ENCODE measurements around the gene TTLL10. TPM values are rescaled to one million over a fixed set of nuclear protein-coding genes. Genes with fewer than 3 reads are reported as not detected.

The TTLL10 gene
- total RNA-seq, 2 experiments from 2014 or later, result not detected

DNA sequence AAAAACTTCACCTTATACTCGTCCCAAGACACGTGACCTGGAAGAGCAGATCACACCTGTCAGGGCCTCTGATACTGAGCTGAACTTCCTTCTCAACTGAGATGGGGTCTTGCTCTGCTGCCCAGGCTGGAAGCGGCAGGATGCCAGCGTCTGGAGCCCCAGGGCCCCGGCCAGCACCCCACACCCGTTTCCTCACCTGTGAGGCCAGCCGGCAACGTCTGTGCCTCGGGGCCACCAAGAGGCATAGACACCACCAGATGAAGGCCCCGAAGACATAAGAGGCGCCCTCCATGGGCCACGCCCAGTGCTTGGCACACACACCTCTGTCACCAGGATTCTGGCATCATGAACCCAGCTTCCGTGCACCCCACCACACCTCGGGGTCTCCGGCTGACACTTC lies 49.6 kb downstream of the TTLL10 start:
- ChIA-PET CTCF (no interaction called here), POLR2A (no interaction called here)

DNA sequence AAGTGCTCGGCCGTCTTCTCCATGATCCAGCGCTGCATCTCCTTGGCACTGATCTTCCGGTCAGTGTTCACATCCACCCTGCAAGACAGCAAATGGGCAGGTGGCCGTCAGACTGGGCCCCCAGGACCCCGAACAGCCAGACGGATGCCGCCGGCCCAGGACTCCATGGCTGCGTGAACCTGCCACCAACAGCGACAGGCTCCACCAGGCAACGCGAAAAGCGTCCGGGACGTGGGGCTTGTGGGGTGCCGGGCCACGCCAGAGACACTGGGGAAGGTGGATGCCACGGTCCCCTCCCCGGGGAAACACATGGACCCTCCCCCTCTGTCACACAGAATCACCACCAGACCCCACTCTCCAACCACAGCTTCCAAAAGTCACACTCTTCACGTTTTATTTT lies 50.2 kb downstream of the TTLL10 start:
- CTCF ChIA-PET, result no interaction called here
- POLR2A ChIA-PET, result no interaction called here

DNA sequence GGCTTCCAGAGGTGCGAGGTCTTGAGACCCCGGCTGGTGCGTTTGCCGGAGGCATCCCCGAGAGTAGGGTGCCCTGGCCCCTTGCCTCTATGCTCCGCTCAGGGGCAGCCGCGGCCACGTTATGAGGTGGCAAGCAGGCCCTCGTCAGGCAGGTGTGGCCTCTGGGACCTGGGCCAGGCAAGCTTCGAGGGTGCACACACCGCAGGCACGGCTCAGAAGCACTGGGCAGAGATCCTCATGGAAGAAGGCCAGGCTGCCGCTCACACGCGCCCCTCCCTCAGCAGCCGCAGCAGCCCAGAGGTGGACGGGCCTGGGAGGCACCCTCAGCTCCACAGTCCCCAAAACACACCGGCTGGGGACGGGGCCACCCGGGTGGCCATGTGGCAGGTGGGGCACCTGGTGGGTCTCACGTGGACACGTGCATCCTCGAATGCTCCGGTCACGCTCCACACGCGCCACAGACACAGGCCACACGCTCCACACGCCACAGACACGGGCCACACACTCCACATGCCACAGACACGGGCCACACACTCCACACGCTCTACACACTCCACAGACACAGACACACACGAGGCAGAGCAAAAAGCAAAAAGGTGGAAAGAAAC lies 51.7 kb downstream of the TTLL10 start:
- ChIA-PET POLR2A (no interaction called here), CTCF (no interaction called here)

DNA sequence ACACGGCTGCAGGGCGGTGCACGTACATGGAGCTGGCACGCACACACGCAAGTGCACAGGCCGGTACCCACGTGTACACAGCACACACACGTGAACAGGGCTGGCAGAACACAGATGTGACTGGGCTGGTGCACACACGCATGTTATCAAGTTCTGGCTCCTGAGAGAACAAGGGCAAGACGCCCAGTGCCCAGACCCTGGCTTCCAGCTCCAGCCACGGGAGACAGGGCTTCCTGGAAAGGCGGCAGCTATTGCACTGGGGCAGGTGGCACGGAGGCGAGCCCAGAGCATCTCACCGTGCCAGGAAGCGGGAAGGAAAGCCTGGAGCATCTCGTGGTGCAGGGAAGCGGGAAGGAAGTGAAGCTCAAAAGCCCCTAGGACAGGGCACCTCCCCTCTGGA lies 52.2 kb downstream of the TTLL10 start:
- ChIA-PET CTCF (interaction anchor here (1.0 to 1.2 kb wide), 2 partner anchors 12 to 104 kb away, joined by 3 read pairs; partner anchors contain the start of gene TNFRSF4), POLR2A (no interaction called here)

DNA sequence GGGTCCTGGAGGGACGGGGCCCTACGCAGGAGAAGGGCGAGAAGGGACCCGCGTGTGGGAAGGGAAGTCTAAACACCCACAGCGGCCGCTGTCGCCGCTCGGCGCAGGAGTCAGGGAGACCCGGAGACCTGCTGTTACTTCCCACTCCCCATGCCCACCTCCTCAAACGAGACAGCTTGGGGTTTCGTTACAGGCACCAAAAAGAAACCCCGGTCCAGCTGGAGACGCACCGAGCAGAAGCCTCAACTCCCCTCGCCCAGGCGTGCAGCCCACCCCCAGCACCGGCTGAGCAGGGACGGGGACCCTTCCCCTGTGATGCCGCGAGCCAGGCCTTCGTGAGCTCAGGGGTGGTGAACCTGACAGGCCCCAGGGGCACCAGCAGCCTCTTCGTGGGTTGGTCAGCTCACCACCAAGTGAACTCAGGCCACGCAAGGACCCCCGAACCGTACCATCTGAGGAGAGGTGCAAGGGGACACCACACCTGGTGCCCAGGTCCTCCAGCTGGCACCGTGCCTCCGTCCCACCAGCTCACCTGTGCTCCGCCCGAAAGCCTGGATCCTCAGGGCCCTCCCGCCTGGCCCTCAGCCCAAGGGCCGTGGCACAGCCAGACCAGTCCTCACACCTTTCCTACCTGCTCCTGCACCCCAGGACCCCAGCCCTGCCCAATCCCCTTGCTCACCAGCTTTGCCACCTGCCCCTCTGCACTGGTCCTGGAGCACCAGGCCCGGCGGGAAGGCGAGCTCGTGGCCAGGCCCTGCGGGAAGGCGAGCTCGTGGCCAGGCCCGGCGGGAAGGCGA lies 53.1 kb downstream of the TTLL10 start:
- CTCF ChIA-PET, result interaction anchor here (1.0 to 1.2 kb wide), 2 partner anchors 13 to 104 kb away, joined by 3 read pairs; partner anchors contain the start of gene TNFRSF4
- POLR2A ChIA-PET, result no interaction called here

DNA sequence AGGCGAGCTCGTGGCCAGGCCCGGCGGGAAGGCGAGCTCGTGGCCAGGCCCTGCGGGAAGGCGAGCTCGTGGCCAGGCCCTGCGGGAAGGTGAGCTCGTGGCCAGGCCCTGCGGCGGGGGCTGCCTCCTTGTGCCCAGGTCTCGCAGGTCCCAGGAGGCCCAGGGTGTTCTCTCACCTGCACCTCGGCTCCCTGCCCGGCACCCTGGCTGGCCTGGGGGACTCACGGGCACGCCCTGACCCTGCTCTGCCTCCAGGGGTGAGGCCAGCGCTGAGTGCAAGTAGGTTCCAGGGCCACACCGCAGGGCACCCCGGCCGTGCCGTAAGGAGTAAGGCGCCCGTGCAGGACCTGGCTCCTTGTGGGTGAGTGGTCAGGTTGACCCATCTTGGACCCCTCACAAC lies 53.7 kb downstream of the TTLL10 start:
- POLR2A ChIA-PET, result interaction anchor here (0.6 kb wide), 1 partner anchor 20 kb away, joined by 3 read pairs; no protein-coding TSS in a partner anchor
- CTCF ChIA-PET, result interaction anchor here (1.2 kb wide), 1 partner anchor 14 kb away, joined by 3 read pairs; the partner anchor contains the start of gene TNFRSF4

DNA sequence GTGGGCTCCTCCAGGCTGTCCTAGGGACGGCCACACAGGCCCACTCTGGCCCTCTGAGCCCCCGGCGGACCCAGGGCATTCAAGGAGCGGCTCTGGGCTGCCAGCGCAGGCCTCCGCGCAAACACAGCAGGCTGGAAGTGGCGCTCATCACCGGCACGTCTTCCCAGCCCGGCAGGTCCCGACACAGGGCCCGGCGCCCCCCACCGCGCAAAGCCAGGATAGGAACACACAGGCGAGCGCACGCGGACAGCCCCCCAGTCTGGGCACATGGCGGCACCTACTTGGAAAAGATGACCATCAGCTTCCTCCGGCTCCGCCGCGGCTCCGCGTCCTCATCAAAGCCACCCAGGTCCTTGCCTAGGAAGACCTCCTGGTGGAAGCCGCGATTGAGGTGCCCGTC lies 54.5 kb downstream of the TTLL10 start:
- ChIA-PET CTCF (no interaction called here), POLR2A (interaction anchor here (0.6 kb wide), 1 partner anchor 21 kb away, joined by 3 read pairs; no protein-coding TSS in a partner anchor)

DNA sequence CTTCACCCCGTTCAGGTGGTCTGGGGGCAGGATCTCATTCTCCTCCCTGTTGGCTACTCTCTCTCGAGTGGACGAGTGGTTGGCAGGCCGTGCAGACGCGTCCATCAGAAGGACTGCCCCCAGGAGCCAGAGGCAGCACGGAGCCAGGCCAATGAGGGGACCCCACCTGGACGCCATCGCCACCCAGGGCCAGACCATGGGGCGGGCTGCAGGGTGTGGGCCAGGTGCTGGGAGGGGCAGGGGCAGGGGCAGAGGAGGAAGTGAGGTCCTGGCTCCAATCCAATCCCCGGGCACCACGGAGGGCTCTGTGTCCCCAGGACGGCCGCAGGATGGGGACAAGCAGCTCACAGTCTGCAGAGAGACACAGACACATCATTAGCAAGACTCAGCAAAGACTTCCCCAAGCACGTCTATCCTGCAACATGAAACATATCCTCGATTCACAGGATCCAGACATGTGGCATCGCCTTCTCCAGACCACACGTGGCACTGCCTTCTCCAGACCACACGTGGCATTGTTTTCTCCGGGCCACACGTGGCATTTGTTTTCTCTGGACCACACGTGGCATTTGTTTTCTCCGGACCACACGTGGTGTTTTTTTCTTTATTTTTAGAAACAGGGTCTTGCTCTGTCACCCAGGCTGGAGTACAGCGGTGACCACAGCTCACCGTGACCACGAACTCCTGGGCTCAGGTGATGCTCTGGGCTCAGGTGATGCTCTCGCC lies 55.1 kb downstream of the TTLL10 start:
- POLR2A ChIA-PET, result no interaction called here
- CTCF ChIA-PET, result no interaction called here

DNA sequence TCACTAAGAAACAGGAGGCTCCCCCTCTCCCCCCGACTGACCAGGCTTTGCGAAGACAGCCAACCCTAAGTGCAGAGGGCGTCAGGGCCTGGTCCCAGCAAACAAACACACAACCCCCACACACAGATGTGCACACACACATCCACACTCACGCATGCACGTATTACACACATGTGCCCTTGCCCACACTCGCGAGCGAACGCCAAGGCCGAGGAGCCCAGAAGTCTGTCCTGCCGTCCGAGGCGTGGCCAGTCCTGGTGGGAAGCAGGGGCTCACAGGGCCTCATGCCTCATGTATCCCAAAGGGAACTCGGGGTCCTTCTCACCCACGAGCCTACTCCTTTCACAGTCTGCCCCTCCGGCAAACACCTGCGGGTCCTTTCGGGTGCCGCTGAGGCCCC lies 56.1 kb downstream of the TTLL10 start:
- CTCF ChIA-PET, result no interaction called here
- POLR2A ChIA-PET, result no interaction called here

DNA sequence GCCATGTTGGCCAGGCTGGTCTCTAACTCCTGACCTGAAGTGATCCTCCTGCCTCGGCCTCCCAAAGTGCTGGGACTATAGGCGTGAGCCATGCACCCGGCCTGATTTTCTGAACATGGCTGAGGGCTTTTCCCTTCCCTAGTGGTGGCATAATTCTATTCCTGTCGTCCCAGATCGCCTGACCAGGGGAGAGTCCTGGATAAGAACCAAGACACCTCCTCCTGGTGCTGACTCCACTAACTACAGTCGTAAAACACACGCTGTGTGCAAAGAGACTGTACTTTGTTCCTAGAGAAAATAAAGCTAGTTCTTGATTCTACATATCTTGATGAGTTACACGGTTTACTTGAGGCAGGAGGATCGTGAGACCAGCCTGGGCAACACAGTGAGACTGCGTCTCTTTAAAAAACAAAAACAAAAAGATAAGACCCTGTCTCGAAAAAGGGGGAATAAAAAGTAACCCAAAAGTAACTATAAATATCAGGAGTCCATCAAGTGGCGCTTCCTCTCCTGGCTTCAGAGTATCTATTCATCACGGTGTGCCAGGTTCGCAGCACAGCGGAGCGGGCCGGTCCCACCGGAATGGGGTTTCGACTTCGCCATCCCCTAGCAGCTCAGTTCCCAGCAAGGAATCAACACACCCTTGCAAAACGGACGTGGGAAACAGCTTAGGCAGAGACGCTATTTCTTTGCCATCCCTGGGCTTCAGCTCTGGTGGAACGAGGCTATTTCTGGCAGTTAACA lies 57.1 kb downstream of the TTLL10 start:
- CTCF ChIA-PET, result interaction anchor here (0.8 to 1.6 kb wide), 4 partner anchors 14 to 109 kb away, joined by 3 to 11 read pairs (median 4); no protein-coding TSS in a partner anchor
- POLR2A ChIA-PET, result interaction anchor here (0.6 to 1.6 kb wide), 3 partner anchors 14 to 43 kb away, joined by 3 to 5 read pairs (median 4); partner anchors contain the start of gene UBE2J2

DNA sequence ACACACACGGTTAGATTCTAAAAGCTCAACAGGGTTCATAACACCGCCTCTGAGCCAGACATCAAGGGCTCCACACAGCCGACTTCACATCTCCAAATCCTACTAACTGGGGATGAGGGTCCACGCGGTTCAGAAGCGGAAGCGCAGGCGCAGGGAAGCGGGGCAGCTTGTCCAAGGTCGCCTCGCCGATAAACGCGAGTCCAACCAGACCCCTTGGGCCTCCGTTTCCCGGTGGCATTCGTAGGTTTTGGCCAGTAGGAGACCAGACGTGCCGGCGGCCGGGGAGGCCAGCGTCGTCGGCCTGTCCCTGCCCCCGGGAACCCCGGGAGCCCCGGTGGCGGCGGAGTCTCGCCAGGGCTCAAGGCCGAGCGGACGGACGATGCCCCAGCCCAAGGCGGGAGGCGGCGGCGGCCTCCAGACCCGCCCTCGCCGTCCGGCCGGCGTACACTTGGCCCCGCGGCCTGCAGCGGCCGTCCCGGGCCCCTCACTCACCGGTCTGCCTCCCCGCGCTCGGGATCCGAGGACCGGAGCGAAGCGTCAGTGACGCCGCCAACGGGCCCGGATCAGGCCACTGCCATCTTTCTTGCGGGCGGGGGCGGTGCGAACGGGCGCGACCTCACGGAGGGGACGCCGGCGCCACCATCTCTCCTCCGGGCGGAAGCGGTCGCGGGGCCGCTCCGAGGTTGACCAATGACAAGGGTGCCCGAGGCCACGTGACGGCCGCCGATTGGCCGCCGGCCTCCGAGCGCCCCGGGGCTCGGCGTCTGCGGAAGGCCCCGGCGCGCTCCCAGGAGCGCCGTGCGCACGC lies 57.9 kb downstream of the TTLL10 start, which contains the start of gene SDF4:
Gene SDF4 (minus strand): TSS at position 602 of the 808 bp plus-strand sequence. CDS start 3,229 bp downstream, outside the sequence.
- ChIA-PET CTCF (interaction anchor here (0.8 to 1.6 kb wide), 4 partner anchors 15 to 110 kb away, joined by 3 to 11 read pairs (median 4); no protein-coding TSS in a partner anchor), POLR2A (interaction anchor here (1.1 to 1.6 kb wide), 2 partner anchors 24 to 42 kb away, joined by 4 to 5 read pairs; partner anchors contain the start of gene UBE2J2)

DNA sequence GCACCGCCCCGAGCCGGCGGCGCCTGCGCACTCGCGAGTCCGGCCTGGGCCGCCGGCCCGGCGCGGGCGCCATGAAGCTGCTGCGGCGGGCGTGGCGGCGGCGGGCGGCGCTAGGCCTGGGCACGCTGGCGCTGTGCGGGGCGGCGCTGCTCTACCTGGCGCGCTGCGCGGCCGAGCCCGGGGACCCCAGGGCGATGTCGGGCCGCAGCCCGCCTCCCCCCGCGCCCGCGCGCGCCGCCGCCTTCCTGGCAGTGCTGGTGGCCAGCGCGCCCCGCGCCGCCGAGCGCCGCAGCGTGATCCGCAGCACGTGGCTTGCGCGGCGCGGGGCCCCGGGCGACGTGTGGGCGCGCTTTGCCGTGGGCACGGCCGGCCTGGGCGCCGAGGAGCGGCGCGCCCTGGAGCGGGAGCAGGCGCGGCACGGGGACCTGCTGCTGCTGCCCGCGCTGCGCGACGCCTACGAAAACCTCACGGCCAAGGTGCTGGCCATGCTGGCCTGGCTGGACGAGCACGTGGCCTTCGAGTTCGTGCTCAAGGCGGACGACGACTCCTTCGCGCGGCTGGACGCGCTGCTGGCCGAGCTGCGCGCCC lies 58.6 kb downstream of the TTLL10 start, which contains the start of gene B3GALT6:
Gene B3GALT6 (plus strand): TSS at position 30 of the 588 bp plus-strand sequence. CDS start 42 bp downstream, at position 72.
- ChIA-PET POLR2A (interaction anchor here (1.6 kb wide), 1 partner anchor 41 kb away, joined by 5 read pairs; the partner anchor contains the start of gene UBE2J2), CTCF (interaction anchor here (1.4 to 1.6 kb wide), 2 partner anchors 16 to 110 kb away, joined by 3 to 11 read pairs; no protein-coding TSS in a partner anchor)

DNA sequence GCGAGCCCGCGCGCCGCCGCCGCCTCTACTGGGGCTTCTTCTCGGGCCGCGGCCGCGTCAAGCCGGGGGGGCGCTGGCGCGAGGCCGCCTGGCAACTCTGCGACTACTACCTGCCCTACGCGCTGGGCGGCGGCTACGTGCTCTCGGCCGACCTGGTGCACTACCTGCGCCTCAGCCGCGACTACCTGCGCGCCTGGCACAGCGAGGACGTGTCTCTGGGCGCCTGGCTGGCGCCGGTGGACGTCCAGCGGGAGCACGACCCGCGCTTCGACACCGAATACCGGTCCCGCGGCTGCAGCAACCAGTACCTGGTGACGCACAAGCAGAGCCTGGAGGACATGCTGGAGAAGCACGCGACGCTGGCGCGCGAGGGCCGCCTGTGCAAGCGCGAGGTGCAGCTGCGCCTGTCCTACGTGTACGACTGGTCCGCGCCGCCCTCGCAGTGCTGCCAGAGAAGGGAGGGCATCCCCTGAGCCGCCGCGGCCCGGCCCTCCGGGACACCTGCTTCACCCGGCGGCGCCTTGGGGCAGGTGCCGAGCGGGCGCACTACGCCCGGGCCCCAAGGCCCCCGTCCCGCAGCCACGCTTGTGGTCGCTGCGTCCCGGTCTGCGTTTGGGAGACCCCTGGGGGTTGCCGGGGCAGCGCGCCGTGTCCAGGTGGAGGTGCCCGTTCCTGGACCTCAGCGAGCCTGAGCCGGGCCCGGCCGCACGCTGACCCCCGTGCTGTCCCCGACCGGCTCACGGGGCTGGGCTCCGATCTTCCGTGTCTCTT lies 59.3 kb downstream of the TTLL10 start:
- ChIA-PET CTCF (no interaction called here), POLR2A (no interaction called here)

DNA sequence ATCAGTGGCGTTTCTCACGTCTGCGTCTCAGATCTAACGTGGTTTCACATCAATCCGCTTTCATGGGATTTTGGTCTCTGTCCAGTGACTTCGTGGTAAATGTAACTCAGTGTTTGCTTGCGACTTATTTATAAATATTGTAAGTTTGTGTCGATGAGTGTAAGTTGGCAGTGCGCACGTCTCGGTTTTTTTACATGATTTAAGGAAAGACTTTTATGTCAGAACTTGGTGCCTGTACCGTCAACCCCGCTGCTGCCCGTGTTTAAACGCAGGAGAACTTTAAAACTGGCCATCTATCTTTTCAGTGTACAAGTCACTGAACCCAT lies 59.9 kb downstream of the TTLL10 start:
- POLR2A ChIA-PET, result no interaction called here
- CTCF ChIA-PET, result no interaction called here

DNA sequence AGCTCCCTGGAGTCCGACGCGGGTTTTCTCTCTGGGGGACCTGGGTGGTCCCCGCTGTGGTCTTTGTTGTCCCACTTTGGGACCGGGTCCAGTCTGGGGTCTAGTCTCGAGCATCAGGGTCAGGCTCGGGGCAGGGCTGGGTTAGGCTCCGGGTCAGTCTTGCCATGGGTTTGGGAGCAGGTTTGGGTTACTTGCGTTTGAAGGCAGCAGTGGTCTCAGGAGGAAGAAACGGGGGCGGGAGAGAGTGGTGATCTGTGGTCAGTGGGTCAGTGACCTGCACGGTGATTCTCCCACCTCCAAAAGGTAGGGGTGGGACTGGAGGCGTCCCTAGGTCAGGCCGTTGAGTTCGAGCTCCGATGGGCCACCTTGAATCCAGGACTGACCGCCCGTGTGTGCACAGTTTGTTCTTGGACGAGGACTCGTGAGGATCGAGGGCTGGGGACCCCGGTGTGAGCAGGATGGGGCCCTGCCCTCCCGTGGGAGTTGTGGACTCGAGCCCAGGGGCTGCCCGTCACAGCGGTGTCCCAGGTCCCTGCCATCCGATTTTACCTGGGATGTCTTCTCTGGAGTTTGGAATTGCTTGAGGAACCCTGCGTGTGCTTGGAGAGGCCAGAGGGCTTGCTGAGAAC lies 60.6 kb downstream of the TTLL10 start:
- CTCF ChIA-PET, result interaction anchor here (0.6 kb wide), 1 partner anchor 115 kb away, joined by 4 read pairs; no protein-coding TSS in a partner anchor

DNA sequence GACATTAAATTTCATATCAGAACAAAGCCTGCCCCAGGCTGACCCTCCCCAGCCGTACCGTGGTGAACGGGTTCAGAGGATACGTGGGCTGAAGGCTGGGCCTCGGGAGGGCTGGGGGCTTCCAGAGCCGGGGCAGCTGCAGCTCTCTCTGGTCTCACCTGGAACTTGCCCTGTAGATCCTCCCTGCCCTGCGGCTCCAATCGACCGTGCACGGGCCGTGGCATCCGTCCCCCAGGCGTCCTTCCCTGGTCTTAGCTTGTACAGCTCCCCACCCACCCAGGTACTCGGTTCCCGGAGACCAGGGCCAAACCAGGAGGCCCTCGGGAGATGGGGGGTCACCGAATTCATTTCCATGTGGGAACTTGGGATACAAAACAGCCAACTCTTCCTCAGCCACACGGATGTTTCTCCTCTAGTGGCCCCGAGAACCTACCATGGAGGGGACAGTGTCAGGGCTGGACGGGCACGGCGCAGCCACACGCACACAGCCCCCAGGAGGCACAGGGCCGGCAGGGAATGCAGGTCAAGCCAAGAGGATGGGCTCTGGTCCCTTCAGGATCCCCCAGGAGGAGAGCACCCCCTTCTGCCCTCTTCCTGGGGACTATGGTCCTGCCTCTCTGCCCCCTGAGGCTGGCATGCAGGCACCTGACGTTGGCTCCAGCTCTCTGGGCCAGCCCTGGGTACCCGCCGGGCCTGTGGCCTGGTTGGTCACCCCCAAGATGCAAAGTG lies 61.5 kb downstream of the TTLL10 start:
- CTCF ChIA-PET, result no interaction called here
- POLR2A ChIA-PET, result no interaction called here

More for the DNA sequence above, 60.6 kb downstream of the TTLL10 start:
- POLR2A ChIA-PET, result no interaction called here
